Adrenal gland (tissue), 19 donors: ENCODE results near the gene AMDHD1. TPM values are rescaled to one million over a fixed set of nuclear protein-coding genes. Genes with fewer than 3 reads are reported as not detected.
A peak's percentile ranks its signal among the peaks of the same experiment; 100 is the strongest.

Source experiments
- DNase-seq, 7 donors: peaks; one replicate each; pipeline ENCODE4 v3.0.0-alpha.2; 2019 to 2020
- H3K27ac ChIP-seq, 5 donors: fragments of 200-600 bp; sonication (generic) in 4 of 5; 1 replicate in 3 of 5; 2 replicates in 2 of 5; pipeline versions ENCODE4 v1.5.1 to v1.8.0; 2016 to 2020; ENCODE audit warnings: mild to moderate bottlenecking in 1 of 5
- H3K27me3 ChIP-seq: fragments of 200-600 bp; 2 replicates; pipeline ENCODE4 v1.8.0; 2021
- H3K36me3 ChIP-seq, 2 donors: fragments of 200-600 bp; replicated peaks in 1 of 2; 1 replicate in 1 of 2; 2 replicates in 1 of 2; pipeline versions ENCODE4 v1.5.1 to v1.8.0; 2018 to 2022
- H3K4me1 ChIP-seq, 2 donors: fragments of 200-600 bp; replicated peaks in 1 of 2; 1 replicate in 1 of 2; 2 replicates in 1 of 2; pipeline versions ENCODE4 v1.5.1 to v1.8.0; 2018 to 2021
- H3K4me3 ChIP-seq, 4 donors: fragments of 200-600 bp; sonication (generic) in 3 of 4; one replicate each; pipeline ENCODE4 v1.5.1; 2016 to 2018
- H3K9me3 ChIP-seq, 3 donors: fragments of 200-600 bp; sonication (generic) in 1 of 3; replicated peaks in 1 of 3; 1 replicate in 2 of 3; 2 replicates in 1 of 3; pipeline versions ENCODE4 v1.5.1 to v1.8.0; 2016 to 2021
- POLR2A ChIP-seq, 2 donors: fragments of 450-650 bp; IDR thresholded peaks; one replicate each; pipeline ENCODE4 v1.6.1; 2017; ENCODE audit warnings: antibody characterized with exemption in 2 of 2, mild to moderate bottlenecking in 2 of 2, moderate library complexity in 1 of 2
- WGBS, 4 donors: extraction: QIAGEN DNeasy Blood & Tissue Kit in 2 of 4; methylation state at CpG; one replicate each; pipeline versions ENCODE4 v1.1.5 to v1.1.7; 2013 to 2017; 5-methylcytosine and 5-hydroxymethylcytosine counted together
- intact Hi-C, 2 donors: fragments of 100-400 bp; cut with DNase I; formaldehyde crosslinking; loops; one replicate each; pipeline versions ENCODE4 v1.14.1 to v1.15.0; 2022 to 2023
- long read RNA-seq, 10 donors: library from polyadenylated mRNA in 3 of 10; unstranded in 2 of 10; stranded (forward) in 1 of 10; transcript quantifications; one replicate each; pipeline ENCODE4 v2.0.0 and lab custom pipeline, GENCODE V29; 2021 to 2026
- polyA plus RNA-seq, 3 donors: library from polyadenylated mRNA; stranded (reverse); fragments of 200-250 nt in 2 of 3; fragments of 350-450 nt in 1 of 3; fragmentation: Illumina TruSeq in 1 of 3; extraction: RNeasy Lipid Tissue Mini Kit (QIAGEN cat#74804) in 1 of 3; gene quantifications; one replicate each; pipeline ENCODE4 v1.2.3, GENCODE V29; 2013 to 2014
- total RNA-seq, 9 donors: library from RNA; depleted of rRNA in 4 of 9; stranded (reverse); fragments of >200 nt in 4 of 9; fragments of 120-200 nt in 1 of 9; fragmentation: NEBNext Ultra II Directional in 1 of 9; extraction: Animal tissue kit (Norgen Biotek cat#: 25700) in 1 of 9; gene quantifications; one replicate each; pipeline versions ENCODE4 v1.1.0 to v1.2.4, GENCODE V29; 2013 to 2023
- TF ChIP-seq, protein P1 (sequence below), 6 experiments: fragments of 450-650 bp in 4 of 6; fragments of 200-600 bp in 2 of 6; sonication (generic) in 1 of 6; IDR thresholded peaks; 1 replicate in 5 of 6; 2 replicates in 1 of 6; pipeline versions ENCODE4 v1.5.1 to v1.8.0; 2016 to 2021; ENCODE audit warnings: antibody characterized with exemption in 6 of 6, mild to moderate bottlenecking in 2 of 6, moderate library complexity in 1 of 6
- donor health status: healthy with polysubstance abuse.
- donor health status: Bipolar disorder and iron deficiency.
- donor health status: DM: yes; HTN: yes; CAD: no.
- donor health status: DM: no; HTN: no; CAD: no.
- donor health status: DM: no; HTN: no; CAD: no.
- donor health status: DM: yes; HTN: yes; CAD: no.

AMDHD1 gene, protein sequence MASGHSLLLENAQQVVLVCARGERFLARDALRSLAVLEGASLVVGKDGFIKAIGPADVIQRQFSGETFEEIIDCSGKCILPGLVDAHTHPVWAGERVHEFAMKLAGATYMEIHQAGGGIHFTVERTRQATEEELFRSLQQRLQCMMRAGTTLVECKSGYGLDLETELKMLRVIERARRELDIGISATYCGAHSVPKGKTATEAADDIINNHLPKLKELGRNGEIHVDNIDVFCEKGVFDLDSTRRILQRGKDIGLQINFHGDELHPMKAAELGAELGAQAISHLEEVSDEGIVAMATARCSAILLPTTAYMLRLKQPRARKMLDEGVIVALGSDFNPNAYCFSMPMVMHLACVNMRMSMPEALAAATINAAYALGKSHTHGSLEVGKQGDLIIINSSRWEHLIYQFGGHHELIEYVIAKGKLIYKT
- total RNA-seq (100 to 1,000 TPM in 1 of 9 donors, 10 to 100 TPM in 6, 1 to 10 TPM in 2; 4.6 to 120 (median 16.1) TPM), polyA plus RNA-seq (10 to 100 TPM; 10.5 to 87.4 (median 14.4) TPM)
- long read RNA-seq, donor 1, transcript AMDHD1-201 (9 exons, 2,260 nt): major isoform, 22 of 48 reads
- long read RNA-seq, donor 1, partial matches to known transcripts: 24 of 48 reads
- long read RNA-seq, donor 1, other reads (novel, unspliced or antisense): 0 of 48 reads
- long read RNA-seq, donor 2, transcript AMDHD1-201 (9 exons, 2,260 nt): major isoform, 7 of 7 reads
- long read RNA-seq, donor 2, partial matches to known transcripts: 0 of 7 reads
- long read RNA-seq, donor 2, other reads (novel, unspliced or antisense): 0 of 7 reads
- long read RNA-seq, donor 3, transcript AMDHD1-201 (9 exons, 2,260 nt): major isoform, 24 of 48 reads
- long read RNA-seq, donor 3, partial matches to known transcripts: 22 of 48 reads
- long read RNA-seq, donor 3, other reads (novel, unspliced or antisense): 0 of 48 reads
- long read RNA-seq, donor 4, partial matches to known transcripts: 0 of 5 reads
- long read RNA-seq, donor 4, other reads (novel, unspliced or antisense): 1 of 5 reads
- long read RNA-seq, donor 5, transcript AMDHD1-201 (9 exons, 2,260 nt): major isoform, 25 of 32 reads
- long read RNA-seq, donor 5, partial matches to known transcripts: 2 of 32 reads
- long read RNA-seq, donor 5, other reads (novel, unspliced or antisense): 4 of 32 reads
- long read RNA-seq, donor 6, partial matches to known transcripts: 0 of 5 reads
- long read RNA-seq, donor 6, other reads (novel, unspliced or antisense): 1 of 5 reads
- long read RNA-seq, donor 7, transcript AMDHD1-201 (9 exons, 2,260 nt): major isoform, 12 of 46 reads
- long read RNA-seq, donor 7, partial matches to known transcripts: 34 of 46 reads
- long read RNA-seq, donor 7, other reads (novel, unspliced or antisense): 0 of 46 reads
- long read RNA-seq, donor 8, transcript AMDHD1-201 (9 exons, 2,260 nt): major isoform, 32 of 43 reads
- long read RNA-seq, donor 8, partial matches to known transcripts: 9 of 43 reads
- long read RNA-seq, donor 8, other reads (novel, unspliced or antisense): 0 of 43 reads
- long read RNA-seq, donor 9, transcript AMDHD1-201 (9 exons, 2,260 nt): major isoform, 11 of 18 reads
- long read RNA-seq, donor 9, partial matches to known transcripts: 5 of 18 reads
- long read RNA-seq, donor 9, other reads (novel, unspliced or antisense): 0 of 18 reads
- long read RNA-seq, donor 10, transcript AMDHD1-201 (9 exons, 2,260 nt): major isoform, 11 of 18 reads
- long read RNA-seq, donor 10, partial matches to known transcripts: 7 of 18 reads
- long read RNA-seq, donor 10, other reads (novel, unspliced or antisense): 0 of 18 reads

DNA sequence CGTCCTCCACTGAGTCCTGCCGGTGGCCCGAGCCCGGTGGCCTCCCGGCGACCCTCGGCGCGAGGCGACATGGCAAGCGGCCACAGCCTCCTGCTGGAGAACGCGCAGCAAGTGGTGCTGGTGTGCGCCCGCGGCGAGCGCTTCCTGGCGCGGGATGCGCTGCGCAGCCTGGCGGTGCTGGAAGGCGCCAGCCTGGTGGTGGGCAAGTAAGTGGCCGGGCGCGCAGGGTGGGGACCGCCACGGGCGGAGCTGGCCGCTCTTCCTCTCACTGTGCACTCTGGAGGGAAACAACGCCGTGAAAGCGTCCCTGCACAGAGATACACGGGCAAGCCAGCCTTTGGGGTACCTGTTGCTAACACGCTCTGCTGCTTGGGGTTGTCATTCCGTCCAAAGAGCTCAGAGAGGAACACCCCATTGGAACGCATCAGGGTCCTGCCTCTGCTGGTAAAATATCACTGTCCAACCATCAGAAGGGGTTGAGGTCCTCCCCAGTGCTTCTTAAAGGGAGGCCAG lies at the start of gene AMDHD1:
Gene AMDHD1 (plus strand): TSS at position 2 of the 513 bp plus-strand sequence. CDS start 68 bp downstream, at position 70.
- H3K4me3 ChIP-seq: peak within 1 kb of the TSS in 3 of 4 donors; percentile 61 to 78 (median 75)
- WGBS, 4 donors: 1 to 2% (median 1%) methylated on average over 15 to 38 of the region's 38 CpGs; no CpG with 5 or more reads in 1 of the 4 donors
- intact Hi-C loops: no loop called here
- peaks cover 0 to 29% of the 10 kb centered on the region in 2 donors for H3K4me1 ChIP-seq
- peak; percentile 51 to 76 (median 56) for DNase-seq
- no peaks in the 10 kb centered on the region for H3K36me3 ChIP-seq
- H3K27ac ChIP-seq: peak within 1 kb of the TSS; percentile 72 to 97 (median 92)
- peak in 1 of 2 donors; percentile 29 for TF ChIP-seq POLR2A (IDR thresholded peaks at IDR 0.05)
- TF ChIP-seq, protein P1, sequence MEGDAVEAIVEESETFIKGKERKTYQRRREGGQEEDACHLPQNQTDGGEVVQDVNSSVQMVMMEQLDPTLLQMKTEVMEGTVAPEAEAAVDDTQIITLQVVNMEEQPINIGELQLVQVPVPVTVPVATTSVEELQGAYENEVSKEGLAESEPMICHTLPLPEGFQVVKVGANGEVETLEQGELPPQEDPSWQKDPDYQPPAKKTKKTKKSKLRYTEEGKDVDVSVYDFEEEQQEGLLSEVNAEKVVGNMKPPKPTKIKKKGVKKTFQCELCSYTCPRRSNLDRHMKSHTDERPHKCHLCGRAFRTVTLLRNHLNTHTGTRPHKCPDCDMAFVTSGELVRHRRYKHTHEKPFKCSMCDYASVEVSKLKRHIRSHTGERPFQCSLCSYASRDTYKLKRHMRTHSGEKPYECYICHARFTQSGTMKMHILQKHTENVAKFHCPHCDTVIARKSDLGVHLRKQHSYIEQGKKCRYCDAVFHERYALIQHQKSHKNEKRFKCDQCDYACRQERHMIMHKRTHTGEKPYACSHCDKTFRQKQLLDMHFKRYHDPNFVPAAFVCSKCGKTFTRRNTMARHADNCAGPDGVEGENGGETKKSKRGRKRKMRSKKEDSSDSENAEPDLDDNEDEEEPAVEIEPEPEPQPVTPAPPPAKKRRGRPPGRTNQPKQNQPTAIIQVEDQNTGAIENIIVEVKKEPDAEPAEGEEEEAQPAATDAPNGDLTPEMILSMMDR (IDR thresholded peaks at IDR 0.05): peak in 5 of 6 experiments; percentile 21 to 54 (median 24)
- H3K9me3 ChIP-seq: no peaks in the 10 kb centered on the region
- no peaks in the 10 kb centered on the region for H3K27me3 ChIP-seq

DNA sequence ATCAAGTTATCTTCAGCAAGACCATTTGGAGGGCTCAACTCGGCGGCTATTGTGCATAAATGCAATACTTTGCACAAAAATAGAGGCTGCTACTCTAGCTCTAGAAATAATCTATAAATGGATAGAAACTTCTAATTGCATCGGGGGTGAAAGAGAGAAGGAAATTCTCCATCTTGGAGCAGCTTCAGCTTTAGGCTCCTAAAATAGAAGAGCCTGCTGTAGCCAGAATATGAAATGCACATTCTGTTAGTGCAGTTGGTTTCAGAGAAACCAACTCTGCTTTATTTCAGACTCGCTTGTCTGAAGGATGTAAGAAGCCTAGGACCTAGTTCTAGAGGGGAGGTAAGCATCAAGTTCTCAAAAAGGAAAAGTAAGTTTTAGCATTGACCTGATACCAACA lies 46.3 kb upstream of the AMDHD1 start:
- no peaks in the 10 kb centered on the region for H3K27me3 ChIP-seq
- H3K27ac ChIP-seq: no peak overlapping the region
- no peaks in the 10 kb centered on the region for H3K4me1 ChIP-seq
- no peaks in the 10 kb centered on the region for H3K9me3 ChIP-seq
- WGBS, 4 donors: 76 to 92% (median 86%) methylated on average over 4 of the region's 4 CpGs
- DNase-seq: no peak
- no peak overlapping the region for H3K4me3 ChIP-seq
- intact Hi-C loops: no loop called here
- no peak for TF ChIP-seq POLR2A (IDR thresholded peaks at IDR 0.05)
- TF ChIP-seq, protein P1 (IDR thresholded peaks at IDR 0.05): no peak
- no peaks in the 10 kb centered on the region for H3K36me3 ChIP-seq

DNA sequence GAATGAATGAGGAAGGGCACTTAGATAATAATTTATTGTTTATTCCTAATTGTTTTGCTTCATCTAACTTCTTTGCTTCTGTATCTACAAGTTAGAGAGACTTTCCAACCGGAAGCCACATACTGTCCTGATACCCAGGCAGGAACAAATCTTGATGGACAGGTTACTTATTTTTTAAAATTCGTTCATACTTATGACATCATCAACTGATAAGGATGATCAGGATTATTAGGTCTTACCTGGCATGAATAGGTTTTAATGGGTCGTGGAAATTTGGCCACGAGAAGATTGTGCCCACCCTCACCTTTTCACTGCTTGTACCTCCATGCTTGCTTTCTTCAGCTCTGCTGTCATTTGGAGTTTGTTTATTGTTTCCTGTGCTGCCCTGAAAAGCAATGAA lies 45.0 kb upstream of the AMDHD1 start:
- TF ChIP-seq, protein P1 (IDR thresholded peaks at IDR 0.05): no peak
- no peak for TF ChIP-seq POLR2A (IDR thresholded peaks at IDR 0.05)
- WGBS, 4 donors: 62 to 65% (median 63%) methylated on average over 4 of the region's 4 CpGs
- no peaks in the 10 kb centered on the region for H3K36me3 ChIP-seq
- no peak overlapping the region for H3K4me3 ChIP-seq
- no peaks in the 10 kb centered on the region for H3K9me3 ChIP-seq
- no peaks in the 10 kb centered on the region for H3K27me3 ChIP-seq
- H3K27ac ChIP-seq: no peak overlapping the region
- H3K4me1 ChIP-seq: no peaks in the 10 kb centered on the region
- DNase-seq: no peak
- intact Hi-C loops: no loop called here
